ENCODE measurements around the gene CLCNKB.

DNA sequence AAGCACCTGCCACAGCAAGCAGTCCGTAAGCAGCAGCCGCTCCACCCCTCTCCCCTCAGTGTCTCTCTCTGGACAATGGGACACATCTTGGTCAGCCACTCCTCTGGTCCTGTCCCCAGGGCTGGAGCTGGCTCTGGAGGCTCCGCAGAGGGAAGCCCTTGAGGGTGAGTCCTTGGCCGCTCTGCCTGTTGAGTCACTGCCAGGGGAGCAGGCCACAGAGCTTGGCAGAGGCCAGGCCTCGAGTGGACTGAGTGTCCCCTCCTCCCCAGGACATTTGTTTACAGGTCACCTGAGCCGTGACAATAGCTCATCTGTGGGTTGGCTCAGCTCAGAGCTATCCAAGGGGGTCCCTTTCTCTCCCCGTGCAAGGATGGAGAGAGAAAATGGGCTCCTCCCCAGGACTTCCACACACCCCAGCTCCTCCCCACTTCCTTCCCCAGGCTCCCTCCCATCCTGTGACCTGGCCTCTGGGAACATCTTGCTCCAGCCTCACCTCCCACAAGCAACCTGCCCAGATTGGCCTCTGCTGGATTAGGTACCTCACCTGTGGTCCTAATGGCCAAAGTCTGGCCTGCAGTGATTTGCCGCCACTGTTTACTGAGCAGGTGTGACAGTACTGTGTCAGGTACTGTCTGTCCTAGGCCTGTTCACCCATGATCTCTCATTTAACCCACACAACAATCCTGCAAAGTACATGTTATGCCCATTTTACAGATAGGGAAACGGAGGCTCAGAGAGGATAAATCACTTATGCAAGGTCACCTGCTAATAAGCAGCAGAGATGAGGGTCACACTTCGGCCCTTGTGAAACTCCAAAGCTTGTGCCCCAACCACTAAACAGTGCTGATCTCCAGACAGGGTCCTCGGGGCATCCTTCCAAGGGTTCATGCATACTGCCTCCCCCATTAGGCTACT, 25.0 kb downstream of the CLCNKB start:
- no peak for TF ChIP-seq CTCF (IDR thresholded peaks at IDR 0.05; ENCODE audit: extremely low read depth in 1 of 2, insufficient read depth in 1 of 2, low read depth in 1 of 2, low read length in 2 of 2)
- TF ChIP-seq EZH2 (IDR thresholded peaks at IDR 0.05; ENCODE audit: borderline replicate concordance, low read depth, low read length, severe bottlenecking), result no peak
- no peak for TF ChIP-seq MYC (IDR thresholded peaks at IDR 0.05; ENCODE audit: low read depth, low read length)
- TF ChIP-seq POLR2AphosphoS5 (IDR thresholded peaks at IDR 0.05; ENCODE audit: insufficient read depth, low read depth, low read length), result no peak
- no peak for TF ChIP-seq POLR2A (IDR thresholded peaks at IDR 0.05; ENCODE audit: low read depth, low read length)
- TF ChIP-seq, protein P1, sequence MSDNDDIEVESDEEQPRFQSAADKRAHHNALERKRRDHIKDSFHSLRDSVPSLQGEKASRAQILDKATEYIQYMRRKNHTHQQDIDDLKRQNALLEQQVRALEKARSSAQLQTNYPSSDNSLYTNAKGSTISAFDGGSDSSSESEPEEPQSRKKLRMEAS (IDR thresholded peaks at IDR 0.05; ENCODE audit: insufficient read depth, insufficient read length), result no peak
- no peak for TF ChIP-seq JUN (IDR thresholded peaks at IDR 0.05; ENCODE audit: borderline replicate concordance, insufficient read depth, insufficient read length, low read depth)
- no peak for TF ChIP-seq FOS (IDR thresholded peaks at IDR 0.05; ENCODE audit: borderline replicate concordance, insufficient read depth, low read length)
